AG04449 (cell line): ENCODE measurements around the gene SYNDIG1.

Experiments
- CTCF ChIA-PET: fragments of 350-600 bp; formaldehyde crosslinking; extraction: SDS; loops from one replicate; lab custom pipeline; 2021; ENCODE audit warnings: antibody characterized with exemption; lab: Yijun Ruan, JAX
- POLR2A ChIA-PET: fragments of 400-600, 350-600 bp; formaldehyde crosslinking; extraction: SDS; loops from one replicate; lab custom pipeline; 2020; ENCODE audit warnings: antibody characterized with exemption, inconsistent platforms; lab: Yijun Ruan, JAX
- DNase-seq: peaks from one replicate; pipeline ENCODE4 v3.0.0-alpha.2; 2010; ENCODE audit warnings: low read depth, low spot score
- H3K4me3 ChIP-seq: 2 replicates; pipeline ENCODE4 v1.5.1; 2011; ENCODE audit warnings: low read depth, mild to moderate bottlenecking, control low read depth, low read length
- TF ChIP-seq, protein P1 (sequence below): IDR thresholded peaks from one replicate; pipeline ENCODE4 v1.5.1; 2011; ENCODE audit warnings: mild to moderate bottlenecking, moderate library complexity, low read length, control low read depth, inconsistent platforms; ENCODE audit not compliant: insufficient read depth; ENCODE audit errors: missing control alignments

The SYNDIG1 gene

DNA sequence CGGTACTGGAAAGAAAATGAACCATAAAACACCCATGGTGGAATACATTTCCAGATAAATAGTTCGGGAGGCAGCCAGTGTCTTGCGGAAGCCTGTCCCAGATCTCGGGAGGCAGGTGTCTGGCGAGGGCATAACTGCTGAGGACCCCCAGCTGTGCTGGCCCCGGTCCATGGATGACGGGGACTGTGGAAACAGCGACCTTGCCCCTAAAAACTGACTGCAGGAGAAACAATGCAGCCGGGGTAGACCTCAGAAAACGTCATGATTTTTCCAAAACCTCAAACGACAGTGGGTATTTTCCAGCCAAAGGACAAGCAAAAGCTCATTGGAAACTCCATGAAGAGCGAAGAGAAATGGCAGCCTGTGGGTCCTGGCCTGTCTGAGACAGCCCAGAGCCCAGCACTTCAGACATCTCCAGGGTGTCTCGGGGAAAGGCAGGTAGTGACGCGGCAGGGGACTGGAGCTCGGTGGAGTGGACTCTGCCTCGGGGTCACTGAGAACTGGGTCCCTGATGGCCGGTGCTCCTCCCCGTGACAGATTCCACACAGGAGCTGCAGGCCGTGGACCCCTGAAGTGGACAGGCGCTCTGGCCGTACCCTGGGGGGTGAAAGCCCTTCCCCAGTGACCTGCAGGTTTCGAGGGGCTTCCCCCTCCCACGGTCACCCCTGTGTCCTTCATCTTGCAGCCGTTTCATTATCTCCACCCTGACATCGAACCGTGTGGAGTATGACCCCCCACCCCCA, 188.6 kb downstream of the SYNDIG1 start:
- H3K4me3 ChIP-seq, result no peak overlapping the region
- DNase-seq, result no peak
- ChIA-PET POLR2A (no interaction called here), CTCF (interaction anchor here (1.2 to 1.6 kb wide), 3 partner anchors 14 to 18 kb away, joined by 3 to 4 read pairs (median 3); no protein-coding TSS in a partner anchor)
- TF ChIP-seq, protein P1, sequence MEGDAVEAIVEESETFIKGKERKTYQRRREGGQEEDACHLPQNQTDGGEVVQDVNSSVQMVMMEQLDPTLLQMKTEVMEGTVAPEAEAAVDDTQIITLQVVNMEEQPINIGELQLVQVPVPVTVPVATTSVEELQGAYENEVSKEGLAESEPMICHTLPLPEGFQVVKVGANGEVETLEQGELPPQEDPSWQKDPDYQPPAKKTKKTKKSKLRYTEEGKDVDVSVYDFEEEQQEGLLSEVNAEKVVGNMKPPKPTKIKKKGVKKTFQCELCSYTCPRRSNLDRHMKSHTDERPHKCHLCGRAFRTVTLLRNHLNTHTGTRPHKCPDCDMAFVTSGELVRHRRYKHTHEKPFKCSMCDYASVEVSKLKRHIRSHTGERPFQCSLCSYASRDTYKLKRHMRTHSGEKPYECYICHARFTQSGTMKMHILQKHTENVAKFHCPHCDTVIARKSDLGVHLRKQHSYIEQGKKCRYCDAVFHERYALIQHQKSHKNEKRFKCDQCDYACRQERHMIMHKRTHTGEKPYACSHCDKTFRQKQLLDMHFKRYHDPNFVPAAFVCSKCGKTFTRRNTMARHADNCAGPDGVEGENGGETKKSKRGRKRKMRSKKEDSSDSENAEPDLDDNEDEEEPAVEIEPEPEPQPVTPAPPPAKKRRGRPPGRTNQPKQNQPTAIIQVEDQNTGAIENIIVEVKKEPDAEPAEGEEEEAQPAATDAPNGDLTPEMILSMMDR, result no peak

DNA sequence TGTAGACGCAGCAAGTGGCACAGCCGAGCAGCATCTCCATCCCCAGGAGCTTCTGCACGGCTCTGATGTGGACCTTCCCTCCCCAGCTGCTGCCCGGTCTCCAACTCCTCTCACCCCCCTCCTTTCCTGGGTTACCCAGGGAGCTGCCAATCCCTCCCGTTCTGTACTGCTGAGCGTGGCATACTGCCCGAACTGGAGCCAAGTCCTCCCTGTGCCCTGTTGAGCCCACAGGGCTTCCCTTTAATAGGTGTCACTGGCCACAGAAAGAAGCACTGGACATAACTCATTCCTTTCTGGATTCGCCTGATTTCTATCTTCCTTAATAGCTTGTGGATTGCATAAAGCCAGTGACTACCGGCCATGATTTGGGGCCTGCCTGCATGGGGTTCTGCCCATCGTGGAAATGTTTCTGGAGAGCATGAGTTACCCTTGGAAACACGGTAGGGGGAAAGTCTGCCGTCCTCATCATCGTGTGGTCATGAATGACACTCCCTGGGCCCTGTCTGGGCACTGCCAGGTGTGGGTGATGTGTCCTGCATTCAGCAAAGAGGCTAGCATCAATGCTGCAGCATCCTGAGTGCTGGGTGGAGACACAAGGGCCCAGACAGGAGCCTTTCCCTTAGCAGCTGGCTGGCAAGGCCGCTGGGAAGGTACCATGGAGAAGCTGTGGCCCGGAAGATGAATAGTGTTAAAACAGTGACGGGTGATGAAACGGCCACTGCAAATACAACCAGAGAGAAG, 189.7 kb downstream of the SYNDIG1 start:
- POLR2A ChIA-PET, result no interaction called here

DNA sequence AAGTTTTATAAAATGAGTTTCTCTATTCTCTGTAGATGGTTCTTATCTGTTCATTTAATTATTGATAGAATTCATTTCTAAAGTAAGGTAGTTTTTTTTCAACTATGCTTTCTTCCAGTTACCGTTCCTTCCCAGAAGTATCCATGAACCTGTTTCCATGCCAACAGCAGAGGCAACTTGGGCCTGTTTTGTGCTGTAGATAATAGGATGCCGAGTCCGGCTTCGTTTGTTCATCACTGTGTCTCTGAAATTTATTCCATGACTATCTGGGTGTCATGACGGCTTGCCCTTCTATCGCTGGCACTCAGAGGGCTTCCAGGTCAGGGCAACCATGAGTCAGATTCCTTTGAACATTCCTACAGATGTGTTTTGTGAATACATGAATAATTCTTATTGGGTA, 190.4 kb downstream of the SYNDIG1 start:
- no peak for DNase-seq
- ChIA-PET POLR2A (no interaction called here), CTCF (no interaction called here)
- TF ChIP-seq, protein P1, result no peak
- H3K4me3 ChIP-seq, result no peak overlapping the region

More for the DNA sequence above, 189.7 kb downstream of the SYNDIG1 start:
- TF ChIP-seq, protein P1, result no peak
- H3K4me3 ChIP-seq, result no peak overlapping the region
- CTCF ChIA-PET, result interaction anchor here (1.3 kb wide), 1 partner anchor 13 kb away, joined by 3 read pairs; no protein-coding TSS in a partner anchor
- DNase-seq, result no peak

DNA sequence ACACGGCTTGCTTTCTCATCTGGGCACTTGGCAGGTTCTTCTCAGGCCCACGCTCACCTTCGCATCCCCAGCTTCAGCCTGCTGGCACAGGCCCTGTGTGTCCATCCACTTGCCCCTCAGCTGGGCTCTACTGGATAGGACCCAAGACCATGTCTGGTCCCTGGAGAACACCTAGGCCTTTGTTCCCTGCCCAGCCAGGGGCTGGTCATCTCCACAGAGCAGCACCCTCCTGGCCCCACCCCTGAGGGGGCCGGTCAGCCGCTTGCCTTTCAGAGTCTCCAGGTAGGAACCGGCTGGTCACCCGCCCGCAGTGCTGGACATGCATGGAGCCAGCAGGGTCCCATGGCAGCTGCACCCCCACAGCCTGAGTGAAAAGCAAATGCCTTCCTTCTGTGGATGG, 191.2 kb downstream of the SYNDIG1 start:
- TF ChIP-seq, protein P1, result no peak
- ChIA-PET CTCF (no interaction called here), POLR2A (no interaction called here)
- no peak overlapping the region for H3K4me3 ChIP-seq
- DNase-seq, result no peak

GRCh38 chr20:24661255-24661654, 191.8 kb downstream of the SYNDIG1 start:
- no peak overlapping the region for H3K4me3 ChIP-seq
- ChIA-PET POLR2A (no interaction called here), CTCF (no interaction called here)
- TF ChIP-seq, protein P1, result no peak
- no peak for DNase-seq

DNA sequence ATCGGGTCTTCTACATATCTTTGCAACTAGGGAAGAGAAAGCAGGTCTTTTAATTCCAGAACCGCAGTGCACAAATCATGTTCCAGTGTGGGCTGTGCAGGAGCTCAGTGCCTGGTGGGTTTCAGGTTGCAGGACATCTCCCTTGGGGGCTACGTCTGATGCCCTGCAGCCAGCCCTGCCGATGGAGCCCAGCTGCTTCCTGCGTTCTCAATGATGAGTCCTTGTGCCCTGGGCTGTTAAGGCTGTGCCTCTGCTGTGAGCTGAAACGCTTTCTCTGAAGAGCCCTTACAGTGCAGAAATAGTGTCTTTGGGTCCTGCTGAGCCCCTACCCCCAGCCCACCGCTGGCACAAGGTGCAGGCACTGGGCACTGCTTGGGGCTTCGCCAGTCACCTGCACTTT, 192.9 kb downstream of the SYNDIG1 start:
- ChIA-PET CTCF (no interaction called here), POLR2A (interaction anchor here (1.5 kb wide), 1 partner anchor 11 kb away, joined by 4 read pairs; no protein-coding TSS in a partner anchor)
- TF ChIP-seq, protein P1, result no peak
- no peak overlapping the region for H3K4me3 ChIP-seq
- no peak for DNase-seq
